IPS DF 6.9 (cell line): Measurements from ENCODE around the gene LASP1.

Experiments used
- DNase-seq: peaks from one replicate; pipeline ENCODE4 v3.0.0-alpha.2; 2013; ENCODE audit warnings: low read depth, low spot score
- H3K27ac ChIP-seq: one replicate; pipeline ENCODE4 v1.5.1; 2013; ENCODE audit warnings: low read length, control low read depth
- H3K27me3 ChIP-seq: 2 replicates; pipeline ENCODE4 v1.6.1; 2013; ENCODE audit warnings: mild to moderate bottlenecking, low read length; ENCODE audit not compliant: control insufficient read depth, insufficient read depth
- H3K36me3 ChIP-seq: 2 replicates; pipeline ENCODE4 v1.6.1; 2013; ENCODE audit warnings: low read length; ENCODE audit not compliant: control insufficient read depth, insufficient read depth
- H3K4me1 ChIP-seq: 2 replicates; pipeline ENCODE4 v1.6.1; 2013; ENCODE audit warnings: low read length; ENCODE audit not compliant: control insufficient read depth, insufficient read depth
- H3K4me3 ChIP-seq: 2 replicates; pipeline ENCODE4 v1.5.1; 2013; ENCODE audit warnings: mild to moderate bottlenecking, low read length
- H3K9me3 ChIP-seq: 2 replicates; pipeline ENCODE4 v1.6.1; 2013; ENCODE audit warnings: low read length, inconsistent platforms; ENCODE audit not compliant: control insufficient read depth, insufficient read depth
- WGBS: extraction: QIAGEN DNeasy Blood & Tissue Kit; methylation state at CpG from one replicate; pipeline ENCODE4 v1.1.7; 2013; ENCODE audit warnings: mixed read lengths, missing lambda C conversion rate; ENCODE audit not compliant: insufficient read length, insufficient coverage; 5-methylcytosine and 5-hydroxymethylcytosine counted together

LASP1 gene

GRCh38 chr17:38960402-38960801, 90.5 kb downstream of the LASP1 start:
- Histone ChIP-seq H3K4me3 (no peak overlapping the region), H3K9me3 (no peaks in the 10 kb centered on the region), H3K4me1 (no peaks in the 10 kb centered on the region), H3K27me3 (no peaks in the 10 kb centered on the region), H3K27ac (no peak overlapping the region), H3K36me3 (no peaks in the 10 kb centered on the region)
- no peak for DNase-seq
- no CpG with 5 or more reads among the region's 5 CpGs for WGBS

GRCh38 chr17:38961413-38961812, 91.6 kb downstream of the LASP1 start:
- Histone ChIP-seq H3K27ac (no peak overlapping the region), H3K4me3 (no peak overlapping the region), H3K4me1 (no peaks in the 10 kb centered on the region), H3K9me3 (no peaks in the 10 kb centered on the region), H3K36me3 (no peaks in the 10 kb centered on the region), H3K27me3 (no peaks in the 10 kb centered on the region)
- no peak for DNase-seq
- WGBS, result no CpG with 5 or more reads among the region's 4 CpGs

- peak; percentile 84 for DNase-seq
- Histone ChIP-seq H3K4me1 (peaks cover 2% of the 10 kb centered on the region; the same call in 1 of the 2 replicates), H3K27ac (no peak within 1 kb of the TSS), H3K36me3 (no peaks in the 10 kb centered on the region), H3K9me3 (no peaks in the 10 kb centered on the region), H3K4me3 (peak within 1 kb of the TSS; percentile 1; the same call in 1 of the 2 replicates), H3K27me3 (no peaks in the 10 kb centered on the region)
- no CpG with 5 or more reads among the region's 21 CpGs for WGBS
These were observed 97.5 kb downstream of the LASP1 start, which contains the start of gene FBXO47 for GRCh38 chr17:38967290-38967738. TSS of gene FBXO47 (minus strand) at chr17:38967403. CDS start at chr17:38963025, 4,378 bp downstream.

GRCh38 chr17:38969281-38969680, 99.4 kb downstream of the LASP1 start:
- H3K4me1 ChIP-seq, result peaks cover 2% of the 10 kb centered on the region; the same call in 1 of the 2 replicates
- H3K4me3 ChIP-seq, result no peak overlapping the region
- no peak overlapping the region for H3K27ac ChIP-seq
- no peak for DNase-seq
- no peaks in the 10 kb centered on the region for H3K9me3 ChIP-seq
- H3K36me3 ChIP-seq, result no peaks in the 10 kb centered on the region
- no peaks in the 10 kb centered on the region for H3K27me3 ChIP-seq
- WGBS, result no CpG with 5 or more reads among the region's 4 CpGs

DNA sequence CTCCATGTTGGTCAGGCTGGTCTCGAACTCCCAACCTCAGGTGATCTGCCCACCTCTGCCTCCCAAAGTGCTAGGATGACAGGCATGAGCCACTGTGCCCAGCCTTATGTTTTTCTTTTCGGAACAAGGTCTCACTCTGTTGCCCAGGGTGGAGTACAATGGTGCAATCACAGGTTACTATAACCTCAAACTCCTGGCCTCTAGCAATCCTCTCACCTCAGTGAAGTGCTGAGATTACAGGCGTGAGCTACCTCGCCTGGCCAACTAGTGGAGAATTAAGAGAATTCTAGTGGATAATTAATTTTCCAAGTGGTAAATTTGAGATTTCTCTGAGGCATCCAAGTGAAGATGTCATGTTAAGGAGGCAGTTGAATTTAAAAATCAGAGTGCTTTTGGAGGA, 100.3 kb downstream of the LASP1 start:
- Histone ChIP-seq H3K27ac (no peak overlapping the region), H3K4me3 (no peak overlapping the region), H3K27me3 (no peaks in the 10 kb centered on the region), H3K36me3 (no peaks in the 10 kb centered on the region), H3K4me1 (peaks cover 2% of the 10 kb centered on the region; the same call in 1 of the 2 replicates), H3K9me3 (no peaks in the 10 kb centered on the region)
- DNase-seq, result no peak
- WGBS, result no CpG with 5 or more reads among the region's 4 CpGs

DNA sequence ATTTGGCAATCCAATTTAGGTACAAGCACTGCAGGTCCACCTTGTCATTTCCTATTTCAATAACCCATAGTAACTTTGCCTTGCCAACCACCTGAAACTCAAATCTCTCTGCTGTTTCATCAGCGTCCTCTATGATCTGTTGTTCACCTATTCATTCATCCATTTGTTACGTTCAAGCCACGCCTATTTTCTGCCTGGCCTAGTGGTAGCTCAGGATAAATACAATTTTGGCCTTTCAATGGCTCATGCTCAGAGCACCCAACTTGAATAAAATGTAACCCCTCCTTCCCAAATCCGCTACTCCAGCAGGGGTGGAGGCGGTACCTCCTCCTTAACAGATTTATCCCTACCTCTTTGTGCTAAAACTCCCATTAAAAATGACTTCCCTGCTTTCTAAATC, 100.9 kb downstream of the LASP1 start:
- Histone ChIP-seq H3K27me3 (no peaks in the 10 kb centered on the region), H3K36me3 (no peaks in the 10 kb centered on the region), H3K4me3 (no peak overlapping the region), H3K9me3 (no peaks in the 10 kb centered on the region), H3K4me1 (peaks cover 2% of the 10 kb centered on the region; the same call in 1 of the 2 replicates), H3K27ac (no peak overlapping the region)
- no peak for DNase-seq
- no CpG with 5 or more reads among the region's 5 CpGs for WGBS
